ENCODE data around the gene ICAM4.

DNA sequence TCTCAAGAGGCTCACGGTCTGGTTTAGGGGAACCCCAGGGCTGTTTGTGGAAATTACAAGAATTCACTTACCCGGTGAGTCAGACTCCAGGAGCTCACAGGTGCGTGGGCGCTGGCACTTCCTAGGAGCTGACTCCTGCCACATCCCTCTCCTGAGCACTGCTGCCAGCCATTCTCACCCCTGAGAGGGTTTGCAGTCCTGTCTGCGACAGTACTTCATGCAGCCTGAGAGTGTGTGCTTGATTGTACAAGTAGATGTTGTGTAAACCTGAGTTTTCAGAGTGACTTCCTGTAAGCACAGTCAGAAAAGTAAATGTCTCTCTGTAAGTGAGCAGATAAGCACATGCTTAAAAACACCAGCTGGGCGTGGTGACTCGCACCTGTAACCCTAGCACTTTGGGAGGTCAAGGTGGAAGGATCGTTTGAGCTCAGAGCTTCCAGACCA, 26.6 kb upstream of the ICAM4 start:
- TF ChIP-seq TEAD4 (IDR thresholded peaks at IDR 0.05) (no peak), RAD21 (IDR thresholded peaks at IDR 0.05; ENCODE audit: low read depth) (no peak), EP300 (IDR thresholded peaks at IDR 0.05; ENCODE audit: borderline replicate concordance) (no peak), REST (IDR thresholded peaks at IDR 0.05; ENCODE audit: low read depth) (no peak), FOXM1 (IDR thresholded peaks at IDR 0.05; ENCODE audit: borderline replicate concordance, low read depth) (no peak), ZBTB7A (IDR thresholded peaks at IDR 0.05; ENCODE audit: low read depth) (no peak), TAF1 (IDR thresholded peaks at IDR 0.05; ENCODE audit: low read depth) (no peak), TCF12 (IDR thresholded peaks at IDR 0.05; ENCODE audit: low read depth) (no peak), CEBPB (IDR thresholded peaks at IDR 0.05) (no peak)
- TF ChIP-seq, protein P1, sequence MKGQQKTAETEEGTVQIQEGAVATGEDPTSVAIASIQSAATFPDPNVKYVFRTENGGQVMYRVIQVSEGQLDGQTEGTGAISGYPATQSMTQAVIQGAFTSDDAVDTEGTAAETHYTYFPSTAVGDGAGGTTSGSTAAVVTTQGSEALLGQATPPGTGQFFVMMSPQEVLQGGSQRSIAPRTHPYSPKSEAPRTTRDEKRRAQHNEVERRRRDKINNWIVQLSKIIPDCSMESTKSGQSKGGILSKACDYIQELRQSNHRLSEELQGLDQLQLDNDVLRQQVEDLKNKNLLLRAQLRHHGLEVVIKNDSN (IDR thresholded peaks at IDR 0.05), result no peak
